Breast epithelium (tissue), 3 donors: ENCODE measurements around the gene PCSK4.

ENCODE experiments used
- CTCF ChIP-seq, 3 donors: fragments of 450-650 bp; IDR thresholded peaks; one replicate each; pipeline ENCODE4 v1.5.1; 2016 to 2017; ENCODE audit warnings: antibody characterized with exemption in 3 of 3, mild to moderate bottlenecking in 3 of 3, moderate library complexity in 3 of 3
- POLR2A ChIP-seq: fragments of 450-650 bp; IDR thresholded peaks from one replicate; pipeline ENCODE4 v1.6.1; 2016; ENCODE audit warnings: antibody characterized with exemption, mild to moderate bottlenecking, moderate library complexity
- POLR2AphosphoS5 ChIP-seq, 3 donors: sonication (generic); formaldehyde crosslinking; IDR thresholded peaks; one replicate each; pipeline ENCODE4 v1.6.1; 2017; ENCODE audit warnings: antibody characterized with exemption in 3 of 3

GRCh38 chr19:1514986-1515721 is 25.0 kb upstream of the PCSK4 start:
- TF ChIP-seq CTCF (IDR thresholded peaks at IDR 0.05) = no peak
- TF ChIP-seq POLR2A = no peak
- TF ChIP-seq POLR2AphosphoS5 (IDR thresholded peaks at IDR 0.05) = no peak
